ENCODE measurements around the gene SORCS2.

The SORCS2 gene

DNA sequence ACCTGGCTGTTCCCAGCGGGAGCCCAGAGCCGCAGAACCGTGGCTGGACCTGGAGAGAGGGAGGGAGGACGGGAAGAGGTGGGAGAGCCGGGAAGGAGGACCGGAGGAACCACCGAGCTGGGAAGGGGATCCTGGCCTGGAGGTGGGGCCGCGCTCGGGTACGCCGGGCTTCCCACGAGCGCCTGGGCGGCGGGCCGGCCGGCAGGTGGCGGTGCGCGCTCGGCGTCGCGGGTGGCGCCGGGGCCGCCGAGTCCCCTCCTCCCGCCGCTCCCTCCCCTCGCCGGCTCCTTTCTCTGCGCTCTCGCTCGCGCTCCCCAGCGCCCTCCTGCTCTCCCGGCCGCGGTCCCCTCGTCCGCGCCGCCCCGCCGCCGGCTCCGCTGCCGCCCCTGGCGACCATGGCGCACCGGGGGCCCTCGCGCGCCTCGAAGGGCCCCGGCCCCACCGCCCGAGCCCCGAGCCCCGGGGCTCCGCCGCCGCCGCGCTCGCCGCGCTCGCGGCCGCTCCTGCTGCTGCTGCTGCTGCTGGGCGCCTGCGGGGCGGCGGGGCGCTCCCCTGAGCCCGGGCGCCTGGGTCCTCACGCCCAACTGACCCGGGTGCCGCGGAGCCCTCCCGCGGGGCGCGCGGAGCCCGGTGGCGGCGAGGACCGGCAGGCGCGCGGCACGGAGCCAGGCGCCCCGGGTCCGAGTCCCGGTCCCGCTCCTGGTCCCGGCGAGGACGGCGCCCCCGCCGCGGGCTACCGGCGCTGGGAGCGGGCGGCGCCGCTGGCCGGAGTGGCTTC is at the start of gene SORCS2:
Gene SORCS2, plus strand, starts transcription at position 287 of the 778 bp plus-strand sequence.
- DNase-seq, result peak; percentile 42

DNA sequence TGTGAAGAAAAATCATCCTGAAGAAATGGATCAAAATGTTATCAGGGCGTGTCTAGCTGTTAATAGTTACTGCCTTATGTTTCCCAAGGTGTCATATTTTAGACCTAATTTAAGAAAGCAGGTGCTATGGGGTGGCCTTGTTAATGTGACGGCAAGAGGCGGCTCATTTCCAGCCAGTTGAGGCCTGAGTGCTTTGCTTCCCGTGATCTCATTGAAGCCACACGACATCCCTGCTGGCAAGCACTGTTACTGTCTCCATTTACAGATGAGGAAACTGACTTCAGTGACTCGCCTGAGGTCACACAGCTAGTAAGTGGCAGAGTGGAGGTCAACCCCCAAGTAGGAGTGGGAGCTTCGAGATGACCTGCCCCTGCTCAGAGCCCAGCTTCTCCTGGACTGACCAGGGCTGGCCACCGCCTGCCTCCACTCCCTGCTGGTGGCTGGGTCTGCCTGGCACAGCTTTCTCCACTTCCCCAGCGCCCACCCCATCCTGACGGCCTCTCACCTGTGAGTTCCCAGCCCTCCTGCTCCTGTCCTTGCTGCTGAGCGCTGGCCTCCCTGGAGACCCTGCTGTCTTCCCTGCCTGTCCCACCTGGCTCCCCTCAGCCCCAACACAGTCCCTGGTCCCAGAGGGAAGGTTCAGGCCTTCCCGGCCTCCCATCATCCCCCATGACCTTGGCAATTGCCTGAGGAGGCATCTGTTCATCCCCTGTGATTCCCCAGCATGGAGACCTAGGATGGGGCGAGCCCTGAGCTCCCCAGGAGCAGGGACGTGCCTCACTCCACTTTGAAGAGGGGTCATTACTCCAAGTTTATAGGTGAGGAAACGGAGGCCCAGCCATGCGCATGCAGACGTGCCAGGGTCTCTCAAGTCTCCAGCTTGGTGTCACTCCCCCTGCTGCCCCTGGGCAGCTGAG is 47.7 kb upstream of the SORCS2 start:
- peak; percentile 32 for DNase-seq

DNA sequence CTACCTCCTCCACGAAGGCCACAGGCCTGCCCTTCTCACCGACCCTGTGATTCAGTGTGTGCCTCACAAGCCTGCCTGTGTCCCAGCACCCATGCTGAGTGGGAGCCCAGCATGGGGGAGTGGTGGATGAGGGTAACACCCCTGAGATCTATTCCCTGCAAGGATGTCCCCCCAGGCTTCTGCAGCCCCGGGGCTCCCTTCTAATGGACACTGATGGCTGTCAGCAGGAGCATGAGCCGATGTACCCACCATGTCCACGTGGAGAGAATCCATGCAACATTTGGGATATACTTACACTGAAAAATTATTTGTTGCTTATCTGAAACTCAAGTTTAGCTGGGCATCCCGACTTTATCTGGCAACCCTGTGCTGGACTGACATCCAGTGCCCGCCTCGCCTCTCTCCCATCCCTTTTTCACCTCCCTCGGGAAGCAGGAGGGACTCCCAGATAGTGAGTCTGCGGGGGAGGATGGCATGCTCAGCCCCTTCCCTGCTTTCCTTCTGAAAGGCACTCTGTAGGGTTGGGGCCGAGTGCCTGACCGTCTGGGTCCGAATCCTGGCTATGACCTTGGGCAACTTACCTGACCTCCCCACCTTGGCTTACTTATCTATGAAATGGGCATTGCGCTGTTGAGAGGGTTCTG is 46.9 kb upstream of the SORCS2 start:
- no peak for DNase-seq

DNA sequence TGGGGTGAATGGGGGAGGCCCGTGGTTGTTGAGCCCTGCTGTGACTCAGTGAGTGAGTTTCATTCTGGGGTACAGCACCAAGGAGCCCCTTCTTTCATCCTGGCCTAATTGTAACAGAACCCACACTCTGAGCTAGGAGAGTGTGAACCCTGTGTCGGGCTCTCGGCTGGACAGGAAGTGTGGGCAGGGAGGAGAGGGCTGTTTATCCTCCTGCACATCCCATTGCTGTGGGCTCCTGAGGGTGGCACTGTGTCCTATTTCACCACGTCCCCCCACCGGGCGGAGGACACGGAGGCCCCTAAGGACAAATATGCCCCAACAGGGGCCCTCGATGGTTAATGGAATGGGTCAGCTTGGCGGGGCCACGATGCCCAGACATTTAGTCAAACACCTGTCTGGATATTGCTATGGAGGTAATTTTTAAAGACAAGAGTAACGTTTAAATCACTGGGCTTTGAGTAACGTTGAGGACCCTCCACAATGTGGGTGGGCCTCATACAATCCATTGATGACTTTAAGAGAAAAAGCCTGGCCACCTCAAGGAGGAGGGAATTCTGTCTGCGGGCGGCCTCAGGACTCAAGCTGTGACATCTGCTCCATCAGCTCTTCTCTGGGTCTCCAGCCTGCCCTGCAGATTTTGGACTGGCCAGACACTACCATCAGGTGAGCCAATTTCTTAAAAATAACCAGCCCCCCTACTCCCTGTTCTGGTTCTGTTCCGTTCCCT is 46.1 kb upstream of the SORCS2 start:
- DNase-seq, result no peak

DNA sequence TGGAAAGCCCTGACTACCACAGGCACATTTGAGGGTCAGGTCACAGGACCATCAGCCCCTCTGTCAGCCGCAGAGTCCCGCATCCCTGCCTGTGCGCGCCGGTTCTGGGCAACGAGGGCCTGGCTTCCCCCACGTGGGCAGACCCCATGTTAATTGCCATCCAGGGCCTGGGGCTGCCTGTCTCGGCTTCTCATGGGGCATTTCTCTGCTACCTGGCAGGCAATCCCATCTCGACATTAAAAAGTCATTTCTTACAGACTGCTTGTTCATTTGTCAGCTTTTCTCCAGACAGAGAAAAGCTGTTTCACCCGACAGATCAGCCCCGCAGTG is 45.6 kb upstream of the SORCS2 start:
- no peak for DNase-seq

DNA sequence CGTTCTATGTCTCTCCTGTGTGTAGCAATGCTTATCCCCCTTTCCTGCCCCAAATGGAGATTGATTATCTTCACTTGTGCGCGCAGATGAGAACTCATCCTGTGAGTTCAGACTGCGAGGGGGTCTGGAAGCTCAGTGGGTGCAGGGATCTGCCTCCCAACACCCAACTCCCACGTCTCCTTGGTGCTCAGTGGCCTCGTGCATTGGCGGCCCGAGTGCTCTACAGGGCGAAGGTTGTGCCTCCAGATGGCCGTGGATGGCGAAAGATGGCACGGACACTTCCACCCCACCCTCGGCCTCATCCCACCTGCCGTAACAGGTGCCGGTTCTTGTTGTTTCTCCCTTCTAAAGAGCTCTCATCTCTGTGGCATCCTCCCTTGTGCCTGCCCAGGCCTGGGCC is 45.1 kb upstream of the SORCS2 start:
- no peak for DNase-seq

DNA sequence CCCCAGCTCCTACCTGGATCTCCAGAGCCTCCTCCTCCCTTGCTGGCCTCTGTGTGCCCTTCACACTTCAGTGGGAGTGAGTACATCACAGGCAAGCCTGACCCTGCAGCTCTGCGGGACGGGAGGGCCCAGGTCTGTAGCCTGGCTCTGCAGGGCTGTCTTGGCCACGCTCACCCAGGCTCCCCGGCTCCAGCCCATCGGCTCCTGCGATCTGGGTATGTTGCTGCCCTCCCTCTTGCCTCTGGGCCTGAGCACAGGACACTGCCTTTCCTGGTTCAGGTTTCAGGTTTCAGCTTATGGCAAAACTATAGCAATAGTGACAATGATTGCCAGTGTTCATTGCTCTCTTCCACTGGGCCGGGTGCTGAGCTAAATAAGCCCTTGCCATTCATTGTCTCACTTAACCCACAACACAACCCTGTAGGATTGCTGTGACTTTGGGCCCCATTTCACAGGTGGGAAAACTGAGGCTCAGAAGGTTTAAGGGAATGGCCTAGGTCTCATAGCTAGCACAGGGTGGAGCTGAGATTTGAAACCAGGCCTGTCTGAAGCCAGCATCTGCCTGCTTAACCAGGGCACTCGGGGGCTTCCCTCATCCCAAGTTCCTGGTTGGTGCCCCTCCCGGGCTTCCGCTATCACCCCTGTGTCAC is 44.6 kb upstream of the SORCS2 start:
- no peak for DNase-seq

DNA sequence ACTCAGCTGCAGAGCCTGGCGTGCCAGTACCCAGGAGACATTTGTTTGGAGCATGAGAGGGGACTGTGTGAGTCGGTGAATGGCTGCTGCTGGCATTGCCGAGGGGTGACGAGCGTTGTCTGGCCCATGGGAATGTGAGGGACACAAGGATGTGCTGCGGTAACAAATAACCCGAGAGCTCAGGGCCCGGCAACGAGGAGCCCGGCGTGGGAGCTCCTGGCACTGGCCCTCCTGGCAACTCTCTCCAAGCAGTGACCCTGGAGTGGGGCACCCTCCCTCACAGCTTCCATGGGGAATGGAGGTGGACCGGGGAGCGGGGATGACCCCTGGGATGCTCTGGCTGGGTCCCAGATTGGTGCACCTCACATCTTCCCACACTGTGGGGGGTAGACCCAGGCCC is 44.0 kb upstream of the SORCS2 start:
- no peak for DNase-seq

DNA sequence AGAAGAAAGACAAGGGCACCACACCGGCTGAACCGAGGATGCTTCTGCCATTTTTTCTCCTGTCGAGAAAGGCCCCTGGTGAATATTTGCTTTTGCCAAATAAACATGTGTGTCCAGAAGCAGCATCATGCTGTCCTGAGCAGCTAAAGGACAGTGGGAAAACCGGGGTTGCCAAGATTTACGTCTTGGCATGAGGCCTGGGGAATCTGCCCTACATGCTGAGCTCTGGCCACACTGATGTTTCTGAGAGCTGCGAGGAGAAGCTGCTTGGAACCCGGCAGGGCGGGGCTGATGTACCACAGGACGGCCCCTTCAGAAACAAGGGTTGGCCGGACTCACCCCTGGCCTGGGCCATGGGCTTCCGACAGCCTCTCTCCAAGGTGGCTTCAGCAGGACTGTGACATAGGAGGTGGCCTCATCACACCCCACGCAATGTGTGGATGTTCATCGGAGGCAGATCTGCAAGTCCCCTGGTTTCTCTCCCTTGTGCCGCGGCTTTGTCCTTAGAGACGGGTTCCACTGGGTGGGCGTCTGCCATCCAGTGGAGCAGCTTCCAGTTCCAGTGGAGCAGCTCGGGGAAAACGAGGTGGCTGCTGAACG is 42.2 kb upstream of the SORCS2 start:
- DNase-seq, result no peak

DNA sequence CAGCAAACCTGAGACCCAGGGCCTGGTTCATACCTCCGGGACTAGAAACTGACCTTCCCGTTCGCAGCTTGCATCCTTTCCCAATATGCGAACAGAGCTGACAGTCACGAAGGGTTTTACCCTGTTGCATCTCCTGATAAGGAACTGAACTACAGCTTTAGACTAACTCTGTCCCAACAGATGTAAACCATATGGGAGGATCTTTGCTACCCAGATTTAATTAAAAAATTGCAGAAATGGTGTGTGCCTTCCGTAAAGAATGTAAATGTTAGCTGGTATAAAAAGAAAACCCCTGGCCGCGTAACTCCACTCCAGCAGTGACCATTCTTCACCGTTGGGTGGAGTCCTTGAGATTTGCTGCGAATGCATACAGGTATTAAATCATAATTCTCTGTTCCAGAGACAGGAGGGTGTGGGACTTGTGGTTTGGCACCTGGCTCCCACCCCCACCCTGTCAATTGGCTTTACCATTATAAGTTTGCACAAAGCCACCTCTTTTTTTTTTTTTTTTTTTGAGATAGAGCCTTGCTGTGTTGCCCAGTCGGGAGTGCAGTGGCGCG is 40.6 kb upstream of the SORCS2 start:
- no peak for DNase-seq

DNA sequence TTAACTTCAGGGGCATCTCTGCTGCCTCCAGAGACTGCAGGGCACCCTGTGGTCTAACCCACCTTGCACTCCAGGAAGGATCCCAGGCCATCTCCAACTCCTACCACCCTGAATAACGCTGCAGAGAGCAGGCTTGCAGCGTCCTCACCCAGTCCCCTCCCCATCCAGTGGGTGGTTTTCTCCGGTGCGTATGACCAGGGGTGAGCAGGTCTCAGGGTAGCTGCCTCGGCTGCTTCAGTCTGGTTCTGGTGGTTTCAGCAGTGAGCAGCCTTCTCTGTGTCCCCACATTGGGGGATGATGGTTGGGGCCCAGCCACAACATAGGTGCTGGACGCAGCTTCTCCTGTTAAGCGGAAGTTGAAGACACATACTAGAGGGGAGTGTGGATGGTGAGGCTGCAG is 38.6 kb upstream of the SORCS2 start:
- no peak for DNase-seq

DNA sequence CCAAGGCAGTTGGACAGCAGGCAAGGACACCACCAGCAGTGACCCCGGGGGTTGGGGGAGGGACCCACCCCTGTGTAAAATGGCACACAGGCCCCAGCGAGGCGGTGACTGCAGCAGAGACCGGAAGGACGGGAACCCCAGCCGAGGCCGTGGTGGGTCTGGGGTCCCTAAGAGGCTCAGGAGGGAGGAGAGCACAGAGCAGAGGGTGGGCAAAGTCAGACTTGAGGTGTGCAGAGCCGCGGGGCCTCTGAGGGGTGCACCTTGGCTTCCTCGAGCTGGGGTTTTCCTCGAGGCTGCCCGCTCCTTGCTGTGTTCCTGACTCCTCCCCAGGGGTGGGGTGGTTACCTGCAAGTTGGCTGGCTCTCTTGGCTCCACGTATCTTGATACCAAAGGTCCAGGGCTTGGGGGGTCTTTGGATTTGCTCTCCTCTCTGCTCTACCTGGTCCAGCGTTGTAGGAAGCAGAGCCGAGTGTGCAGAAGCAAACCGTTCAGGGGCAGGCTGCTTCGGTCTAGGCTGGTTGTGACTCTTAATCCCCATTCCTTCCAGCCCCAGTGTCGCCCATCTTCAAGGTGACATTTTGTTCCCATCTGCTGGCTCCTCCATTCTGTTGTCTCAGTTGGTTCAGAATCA is 37.9 kb upstream of the SORCS2 start:
- DNase-seq, result no peak

DNA sequence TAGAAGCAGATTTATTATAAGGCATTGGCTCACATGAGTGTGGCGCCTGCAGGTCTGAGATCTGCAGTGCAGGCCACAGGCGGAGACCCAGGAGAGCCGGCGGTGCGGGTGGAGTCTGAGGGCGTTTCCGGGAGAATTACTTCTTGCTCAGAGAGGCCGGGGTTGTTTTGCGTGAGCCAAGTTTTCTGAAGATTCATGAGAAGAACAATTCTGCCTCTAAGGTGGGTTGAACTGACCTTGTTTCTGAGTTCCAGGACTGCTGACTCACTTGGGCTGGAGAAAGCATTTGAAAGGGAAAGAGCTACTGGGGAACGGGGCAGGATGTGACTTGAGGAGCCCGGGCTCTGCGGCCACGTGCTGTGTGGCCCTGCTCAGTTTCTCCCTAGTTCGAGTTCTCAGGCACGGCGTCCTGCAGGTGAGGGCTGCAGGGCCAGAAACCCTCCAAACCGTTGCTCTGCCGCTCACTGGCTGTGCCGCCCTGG is 36.7 kb upstream of the SORCS2 start:
- DNase-seq, result no peak

DNA sequence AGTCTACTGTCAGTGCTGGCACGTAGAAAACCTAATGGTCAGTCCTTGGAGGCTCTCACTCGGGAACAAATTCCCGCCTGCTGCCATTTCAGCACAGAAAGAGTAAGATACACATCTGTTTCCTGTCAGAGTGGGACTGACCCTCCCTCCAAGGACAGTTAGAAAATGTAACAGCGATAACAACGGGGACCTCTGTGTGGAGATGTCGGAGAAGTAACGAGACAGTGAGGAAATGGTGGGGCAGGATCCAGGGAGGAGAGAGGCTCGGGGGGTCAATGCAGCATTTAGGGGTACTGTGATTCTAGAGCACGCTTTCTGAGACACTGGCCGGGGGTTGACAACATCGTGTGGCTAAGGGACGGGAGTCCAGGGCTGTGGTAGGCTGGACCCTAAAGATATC is 36.0 kb upstream of the SORCS2 start:
- DNase-seq, result no peak

DNA sequence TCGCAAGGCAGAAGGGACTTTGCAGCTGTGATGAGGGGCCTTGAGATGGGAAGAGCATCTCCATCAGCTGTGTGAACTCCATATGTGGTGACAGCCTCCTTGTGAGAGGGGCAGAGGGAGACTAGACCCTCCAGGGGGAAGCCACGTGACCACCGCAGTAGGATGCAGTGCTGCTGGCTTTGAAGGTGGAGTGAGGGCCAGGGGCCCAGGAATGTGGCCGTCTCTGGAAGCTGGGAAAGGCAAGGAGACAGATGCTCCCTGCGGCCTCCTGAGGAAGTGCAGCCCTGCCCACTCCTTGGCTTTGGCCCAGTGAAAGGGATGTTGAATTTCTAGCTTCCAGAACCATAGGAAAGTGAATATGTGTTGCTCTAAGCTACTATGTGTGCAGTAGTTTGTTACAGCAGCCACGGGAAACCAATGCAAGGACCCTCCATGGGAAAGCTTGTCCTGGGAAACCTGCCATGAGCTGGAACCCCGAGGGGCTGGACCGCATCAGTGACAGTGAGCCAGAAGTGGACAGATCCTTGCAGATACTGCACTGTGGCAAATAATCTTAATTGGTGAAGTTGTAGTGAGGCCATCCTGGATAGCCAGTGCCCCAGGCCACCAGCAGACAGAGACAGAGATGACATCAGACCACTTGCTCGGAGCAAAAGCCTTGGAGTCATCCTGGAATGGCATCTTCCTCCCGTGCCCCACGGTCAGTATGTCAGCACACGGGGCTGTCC is 35.4 kb upstream of the SORCS2 start:
- DNase-seq, result no peak

DNA sequence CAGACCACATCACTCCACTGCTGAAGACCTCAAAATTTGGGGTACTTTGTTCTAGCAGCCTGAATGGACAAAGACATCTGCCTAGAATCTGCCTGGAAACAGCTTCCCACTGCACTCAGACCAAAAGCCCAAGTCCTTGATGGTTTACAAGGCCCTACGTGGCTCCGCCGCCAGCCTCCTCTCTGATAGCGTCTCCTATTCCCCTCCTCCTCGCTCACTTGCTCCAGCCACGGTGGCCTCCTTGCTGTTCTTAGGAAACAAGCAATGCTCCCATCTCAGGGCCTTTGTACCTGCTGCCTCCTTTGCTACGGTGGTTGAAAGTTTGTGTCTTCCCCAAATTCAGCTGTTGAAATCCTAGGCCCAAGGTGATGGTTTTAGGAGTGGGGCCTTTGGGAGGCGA is 34.7 kb upstream of the SORCS2 start:
- no peak for DNase-seq

DNA sequence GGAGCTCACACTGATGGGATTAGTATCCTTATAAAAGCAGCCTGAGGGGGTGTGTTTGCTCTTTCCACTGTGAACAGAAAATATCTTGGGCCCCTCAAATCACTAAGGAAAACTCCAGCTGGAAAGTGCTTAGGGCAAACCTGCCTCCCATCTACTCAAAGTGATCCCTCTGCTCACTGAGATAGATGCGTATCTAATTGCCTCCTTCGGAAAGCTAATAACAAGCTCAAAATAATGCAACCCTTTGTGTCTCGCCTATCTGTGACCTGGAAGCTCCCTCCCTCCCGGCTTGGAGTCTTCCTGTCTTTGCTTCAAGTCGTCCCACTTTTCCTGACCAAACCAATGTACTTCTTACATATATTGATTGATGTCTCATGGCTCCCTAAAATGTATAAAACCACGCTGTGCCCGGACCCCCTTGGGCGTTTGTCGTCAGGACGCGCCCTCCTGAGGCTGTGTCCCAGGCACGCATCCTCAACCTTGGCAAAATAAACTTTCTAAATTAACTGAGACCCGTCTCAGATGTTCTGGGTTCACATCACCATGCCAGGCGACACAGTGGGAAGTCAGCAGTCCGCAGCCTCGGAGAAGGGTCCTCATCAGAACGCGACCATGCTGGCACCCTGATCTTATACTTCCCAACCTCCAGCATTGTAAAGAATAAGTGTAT is 34.1 kb upstream of the SORCS2 start:
- no peak for DNase-seq

DNA sequence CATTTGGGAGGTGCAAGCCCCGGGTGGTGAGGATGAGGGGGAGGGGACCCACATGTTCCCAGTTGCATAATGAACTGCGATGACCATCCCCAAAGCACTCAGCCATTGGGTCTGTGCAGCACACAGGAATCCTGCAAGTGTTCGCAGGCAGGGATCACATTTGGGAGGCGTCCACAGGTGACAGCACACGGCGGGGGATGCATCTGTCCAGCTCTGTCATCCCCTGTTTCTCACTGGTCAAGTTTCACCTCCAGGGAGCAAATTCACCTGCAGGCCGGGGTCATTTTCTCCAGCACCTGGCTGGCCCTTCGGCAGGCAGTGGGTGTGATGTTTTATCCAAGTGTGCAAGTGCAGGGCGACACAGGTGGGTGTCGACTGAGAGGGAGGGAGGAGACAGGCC is 33.3 kb upstream of the SORCS2 start:
- no peak for DNase-seq

DNA sequence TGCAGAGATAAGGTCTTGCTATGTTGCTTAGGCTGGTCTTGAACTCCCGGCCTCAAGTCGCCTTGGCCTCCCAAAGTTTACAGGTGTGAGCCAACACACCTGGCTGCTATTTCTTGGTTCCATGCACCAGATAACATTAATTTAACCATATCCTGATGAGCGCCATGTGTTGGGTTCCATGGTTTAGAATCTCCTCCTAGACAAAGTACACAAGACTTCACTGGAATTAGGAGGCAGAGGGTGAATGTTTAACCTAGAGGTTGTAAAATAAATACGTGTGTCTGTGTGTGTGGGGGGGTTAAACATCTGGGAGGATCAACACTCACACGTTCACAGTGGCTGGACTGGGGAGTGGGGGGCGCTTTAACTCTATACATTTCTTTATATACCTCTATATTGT is 32.4 kb upstream of the SORCS2 start:
- no peak for DNase-seq

DNA sequence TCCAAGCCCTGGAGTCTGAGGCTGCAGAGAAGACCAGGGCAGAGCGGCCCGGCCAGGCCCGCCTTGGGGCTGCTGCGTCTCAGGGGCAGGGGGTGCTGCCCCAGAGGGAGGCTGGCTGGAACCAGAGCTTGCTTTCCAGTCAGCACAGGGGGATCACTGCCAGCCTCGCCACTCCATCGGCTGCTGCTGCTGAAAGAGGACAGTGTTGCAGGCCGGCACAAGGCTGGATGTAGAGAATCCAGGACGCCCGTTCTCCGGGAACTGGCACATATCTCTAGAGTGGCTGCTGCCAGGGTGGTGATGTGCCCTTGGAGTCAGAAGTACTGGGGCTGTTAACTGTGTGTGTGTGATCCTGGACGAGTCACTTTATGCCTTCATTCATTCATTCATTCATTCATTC is 31.9 kb upstream of the SORCS2 start:
- no peak for DNase-seq
